NCI-H526 (cell line): ENCODE data around the gene SLC16A12.
A peak's percentile ranks its signal among the peaks of the same experiment; 100 is the strongest.

Experiments
- DNase-seq, 2 experiments: peaks; one replicate each; lab custom pipeline; 2025; lab: John Stamatoyannopoulos, UW

The SLC16A12 gene

DNA sequence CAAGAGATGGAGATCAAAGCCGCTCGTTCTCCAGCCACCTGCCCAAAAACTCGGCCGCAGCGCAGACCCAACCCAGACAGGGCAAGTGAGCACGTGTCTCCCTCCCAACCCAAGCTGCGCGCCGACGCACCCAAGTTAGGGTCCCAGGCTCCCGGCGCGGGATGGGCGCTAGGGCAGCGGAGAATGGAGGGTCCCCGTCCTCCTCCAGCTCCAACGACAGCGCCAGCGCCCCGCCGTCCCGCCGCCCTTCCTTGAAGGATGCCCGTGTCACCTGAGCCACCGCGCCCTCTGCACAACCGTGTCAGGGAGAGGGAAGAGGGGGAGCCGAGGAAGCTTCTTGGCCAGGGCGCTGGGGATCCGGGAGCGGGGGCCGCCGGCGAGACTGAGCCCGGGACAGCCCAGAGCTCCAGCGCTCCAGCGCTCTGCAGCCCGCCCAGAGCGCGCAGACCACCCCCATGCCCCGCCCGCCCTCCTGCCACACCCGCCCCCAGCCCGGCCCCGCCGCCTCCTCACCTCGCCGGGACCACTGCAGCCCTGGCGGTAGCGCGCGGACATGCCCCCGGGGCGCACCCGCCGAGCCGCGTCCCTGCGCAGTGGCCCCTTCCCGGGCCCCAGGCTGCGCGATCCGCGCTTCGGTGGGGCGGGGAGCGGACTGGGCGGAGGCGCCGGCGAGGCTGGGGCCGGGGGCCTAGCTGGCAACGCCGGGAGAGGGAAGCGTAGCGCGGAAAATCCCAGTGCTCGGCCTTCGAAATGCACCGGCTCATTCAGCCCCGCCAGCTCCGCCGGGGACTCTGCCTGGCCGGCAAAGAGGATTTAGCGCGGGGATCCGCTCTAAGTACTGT, at the start of gene SLC16A12:
Gene SLC16A12, minus strand, starts transcription at position 424 of the 842 bp plus-strand sequence. CDS start 73,016 bp downstream, outside the sequence.
- DNase-seq: peak in 1 of 2 experiments; percentile 62

DNA sequence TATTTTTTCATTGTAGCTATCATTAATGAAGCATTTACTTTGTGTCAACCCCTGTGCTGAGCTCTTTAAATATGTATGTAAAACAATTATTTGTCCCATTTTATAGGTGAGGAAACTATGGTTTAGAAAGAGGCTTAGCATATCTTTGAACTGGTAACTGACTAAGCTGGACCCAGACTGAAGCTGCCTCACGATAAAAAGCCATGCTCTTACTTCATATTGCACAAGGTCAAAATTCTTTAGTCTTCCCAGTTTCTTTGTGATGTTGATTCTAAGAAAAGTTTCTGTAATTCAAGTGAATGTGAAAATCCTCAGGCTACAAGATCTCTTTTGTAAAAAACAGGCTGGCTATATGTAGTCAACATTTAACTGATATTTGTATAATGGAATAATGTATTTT, 46.6 kb upstream of the SLC16A12 start:
- DNase-seq: no peak

DNA sequence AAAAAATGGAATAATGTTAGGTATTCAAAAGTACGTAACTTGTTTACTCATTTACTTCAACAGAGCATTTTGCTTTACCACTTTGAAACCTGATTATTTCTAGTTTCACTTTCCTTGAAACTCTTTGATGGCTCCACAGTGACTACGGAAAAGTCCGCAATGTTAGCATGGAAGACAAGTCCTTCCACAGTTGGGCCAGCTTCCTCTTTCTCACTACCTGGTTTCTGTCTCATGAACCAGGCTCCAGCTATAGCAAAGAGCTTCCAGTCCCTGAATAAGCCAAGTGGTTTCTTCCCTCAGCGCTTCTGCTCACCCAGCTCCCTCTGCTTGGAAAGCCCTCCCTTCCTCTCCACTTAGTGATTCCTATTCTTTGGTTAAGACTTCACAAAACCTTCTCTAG, 44.8 kb upstream of the SLC16A12 start:
- no peak for DNase-seq

DNA sequence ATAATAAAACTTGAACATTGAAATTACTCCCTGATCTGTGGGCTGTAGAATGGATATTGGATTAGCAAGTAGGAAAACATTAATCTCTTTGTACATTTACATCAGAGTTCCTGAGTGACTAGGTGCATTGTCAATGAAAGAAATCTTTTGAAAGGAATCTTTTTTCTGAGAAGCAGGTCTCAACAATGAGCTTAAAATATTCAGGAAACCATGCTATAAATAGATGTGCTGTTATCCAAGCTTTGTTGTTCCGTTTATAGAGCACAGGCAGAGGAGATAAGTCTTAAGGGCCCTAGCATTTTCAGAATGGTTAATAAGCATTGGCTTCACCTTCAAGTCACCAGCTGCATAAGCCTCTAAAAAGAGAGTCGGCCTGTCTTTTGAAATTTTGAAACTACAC, 41.3 kb upstream of the SLC16A12 start:
- DNase-seq: no peak

DNA sequence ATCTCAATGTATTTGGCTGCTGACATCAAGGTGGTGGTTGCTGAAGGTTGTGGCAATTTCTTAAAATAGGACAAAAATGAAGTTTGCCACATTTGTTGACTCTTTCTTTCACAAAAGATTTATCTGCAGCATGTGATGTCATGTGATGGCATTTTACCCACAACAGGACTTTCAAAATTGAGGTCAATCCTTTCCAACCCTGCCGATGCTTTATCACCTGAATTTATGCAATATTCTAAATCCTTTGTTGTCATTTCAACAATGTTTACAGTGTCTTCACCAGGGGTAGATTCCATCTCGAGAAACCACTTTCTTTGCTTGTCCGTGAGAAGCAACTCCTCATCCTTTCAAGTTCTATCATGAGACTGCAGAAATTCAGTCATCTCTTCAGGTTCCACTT, 40.6 kb upstream of the SLC16A12 start:
- DNase-seq: no peak

DNA sequence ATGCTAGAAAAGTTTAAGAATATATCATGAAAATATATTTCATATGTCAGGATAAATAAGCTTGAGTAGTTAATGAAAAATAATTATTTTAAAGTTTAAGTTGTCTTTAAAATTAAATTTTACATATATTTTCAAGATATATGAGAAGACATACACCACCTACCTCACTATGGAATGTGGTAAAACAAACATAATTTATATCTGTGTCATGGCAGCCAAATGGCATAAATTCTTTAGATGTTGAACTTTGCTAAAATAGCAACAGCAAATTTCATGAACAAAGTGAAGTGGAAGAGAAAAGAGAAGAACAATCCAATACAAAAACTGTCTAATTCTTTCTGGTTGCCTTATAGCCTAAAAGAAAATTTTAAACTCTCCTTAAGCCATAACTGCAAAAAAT, 39.6 kb upstream of the SLC16A12 start:
- DNase-seq: no peak

DNA sequence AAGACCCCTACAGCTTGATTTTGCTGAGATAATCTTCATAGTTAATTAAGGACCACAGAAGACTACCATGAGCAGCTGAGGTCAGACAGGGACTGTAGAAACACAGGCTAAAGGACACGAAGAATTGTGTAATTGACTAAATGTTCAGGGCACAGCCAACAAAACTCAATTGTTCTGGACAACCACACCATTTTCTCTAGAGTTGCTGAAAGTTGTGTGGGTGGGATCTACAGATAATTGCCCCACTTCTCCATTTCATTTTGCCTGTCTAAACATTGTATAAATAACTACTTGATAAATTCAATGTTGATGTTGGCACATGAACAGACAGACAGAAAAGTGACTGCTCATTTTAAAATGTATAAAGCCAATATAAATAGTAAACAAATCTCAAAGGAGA, 39.0 kb upstream of the SLC16A12 start:
- DNase-seq: no peak

DNA sequence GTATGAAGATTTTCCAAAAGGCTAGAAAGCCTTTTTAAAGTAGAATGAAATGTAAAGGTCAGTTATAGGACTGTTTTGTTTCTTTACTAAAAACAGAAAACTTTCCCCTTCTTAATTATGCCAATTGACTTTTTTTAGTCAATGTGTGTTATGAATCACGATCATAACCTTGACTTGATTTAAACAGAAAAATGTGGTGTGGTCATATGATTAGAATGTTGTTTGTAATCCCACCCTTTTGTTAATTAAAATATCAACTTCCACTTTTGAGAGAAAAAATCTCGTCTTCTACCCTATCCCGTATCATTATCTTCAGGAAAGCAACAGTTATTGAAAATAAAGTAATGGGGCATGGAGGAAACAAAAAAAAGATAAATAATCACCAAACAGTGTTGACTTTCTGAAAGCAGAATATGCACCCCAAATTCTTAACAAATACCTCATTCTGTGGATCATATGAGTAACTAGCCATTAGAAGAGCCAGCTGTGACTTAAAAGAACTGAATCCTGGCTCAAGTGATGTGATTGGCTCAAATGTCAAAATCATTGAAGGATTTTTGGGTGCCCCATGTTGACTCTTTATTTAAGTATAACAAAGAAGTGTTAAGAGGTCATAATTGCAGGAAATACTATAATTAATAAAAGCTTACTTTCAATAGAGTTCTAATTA, 32.3 kb upstream of the SLC16A12 start:
- no peak for DNase-seq

DNA sequence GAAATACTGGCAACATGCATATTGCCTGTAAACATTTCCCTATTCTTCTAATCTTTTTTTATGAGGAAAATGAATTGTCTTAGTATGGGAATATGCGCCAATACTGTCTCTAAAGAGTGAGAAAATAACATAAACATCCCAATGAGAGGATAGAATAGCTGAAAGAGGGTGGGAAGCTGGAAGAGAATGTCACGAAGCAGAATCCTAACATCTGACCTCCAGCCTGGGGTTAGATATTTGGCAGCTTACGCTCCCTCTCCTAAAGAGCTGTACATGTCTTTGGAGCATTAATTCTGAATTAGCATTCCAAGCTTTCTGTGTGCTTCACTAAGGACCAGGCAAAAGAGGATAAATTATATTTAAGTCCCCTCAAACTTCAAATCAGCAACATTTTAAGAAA, 31.6 kb upstream of the SLC16A12 start:
- DNase-seq: no peak

DNA sequence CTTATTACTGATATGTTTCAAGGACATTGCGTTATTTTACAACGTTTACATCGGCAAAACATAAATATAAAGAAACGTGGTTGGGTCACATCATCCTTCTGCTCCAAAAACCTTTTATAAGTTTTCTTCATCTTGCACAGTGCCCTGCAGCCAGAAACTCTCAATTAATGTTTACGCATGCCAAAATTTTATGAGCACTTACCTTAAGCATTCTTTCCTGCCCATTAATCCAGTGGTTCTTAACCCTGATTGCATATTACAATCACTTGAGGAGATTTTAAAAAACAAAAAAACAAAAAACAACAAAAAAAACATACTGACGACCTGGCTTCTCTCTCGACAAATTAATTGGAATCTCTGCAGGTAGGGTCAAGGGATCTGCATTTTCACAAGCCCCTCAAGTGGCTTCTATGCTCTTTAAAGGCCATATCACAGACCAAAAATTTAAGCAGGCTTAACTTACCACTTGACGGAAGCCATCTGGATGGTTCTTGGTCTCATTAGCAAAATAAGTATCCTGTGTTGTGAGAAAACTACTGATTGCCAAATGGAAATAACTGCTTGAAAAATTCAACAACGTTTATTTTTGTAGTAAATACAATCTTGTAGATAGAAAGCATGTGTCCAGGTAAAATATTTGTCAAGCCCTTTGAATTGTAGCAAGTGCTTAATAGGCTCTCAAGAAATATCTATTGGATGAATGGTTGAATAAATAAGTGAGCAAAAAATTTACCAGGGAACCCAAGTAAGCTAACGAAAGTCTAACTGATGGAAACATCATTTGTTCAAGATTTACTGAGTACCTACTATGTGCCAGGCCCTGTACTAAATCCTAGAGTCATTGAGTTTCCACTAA, 30.9 kb upstream of the SLC16A12 start:
- no peak for DNase-seq

DNA sequence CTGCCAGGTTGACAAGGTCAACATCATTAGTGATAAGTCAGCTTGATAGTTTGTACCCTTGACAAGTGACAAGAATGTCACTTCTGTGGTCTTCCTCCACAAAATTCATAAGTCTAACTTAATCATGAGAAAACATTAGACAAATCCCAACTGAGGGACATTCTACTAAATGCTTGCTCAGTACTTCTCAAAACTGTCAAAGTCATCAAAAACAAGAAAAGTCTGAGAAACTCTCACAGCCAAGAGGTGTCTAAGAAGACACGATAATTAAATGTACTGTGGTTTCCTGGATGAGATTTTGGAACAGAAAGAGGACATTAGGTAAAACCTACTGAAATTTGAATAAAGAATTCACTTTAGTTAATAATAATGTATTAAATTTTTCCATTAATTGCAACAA, 29.8 kb upstream of the SLC16A12 start:
- DNase-seq: no peak

GRCh38 chr10:89563861-89564478, 28.6 kb upstream of the SLC16A12 start:
- DNase-seq: peak in 1 of 2 experiments; percentile 38

DNA sequence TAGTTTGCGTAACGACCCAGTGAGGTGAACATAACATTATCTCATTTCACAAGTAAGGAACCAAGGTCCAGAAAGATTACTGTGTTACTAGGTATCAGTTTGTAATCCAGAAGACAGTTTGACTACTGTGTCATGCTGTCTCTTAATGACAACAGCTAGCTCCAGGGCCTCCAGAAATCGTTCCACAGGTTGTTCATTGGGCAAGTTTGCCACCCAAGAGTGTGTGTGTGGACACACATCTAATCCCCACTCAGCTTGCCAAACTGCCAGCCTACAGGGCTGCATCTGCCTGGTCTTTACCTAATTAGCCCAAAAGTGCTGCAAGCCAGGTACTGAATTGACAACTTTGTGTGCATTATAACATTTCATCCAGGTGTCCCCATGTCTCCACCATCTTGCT, 27.9 kb upstream of the SLC16A12 start:
- no peak for DNase-seq

DNA sequence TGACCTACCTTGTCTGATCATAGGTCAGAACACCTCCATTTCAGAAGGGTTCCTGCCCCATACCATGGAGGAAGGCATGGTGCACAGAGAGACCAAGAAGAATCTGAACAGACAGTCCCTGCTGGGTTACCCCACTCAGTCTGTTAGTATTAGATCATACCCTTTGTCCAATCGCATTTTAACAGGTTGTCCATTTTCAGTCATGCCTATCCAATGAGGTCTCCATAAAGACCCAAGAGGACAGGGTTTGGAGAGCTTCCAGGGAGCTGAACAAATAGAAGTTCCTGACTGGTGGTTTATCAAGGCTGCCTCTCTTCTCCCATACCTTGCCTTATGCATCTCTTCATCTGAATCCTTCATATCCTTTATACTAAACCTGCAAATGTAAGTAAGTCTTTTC, 21.2 kb upstream of the SLC16A12 start:
- DNase-seq: no peak

- no peak for DNase-seq
These were observed 20.5 kb upstream of the SLC16A12 start for GRCh38 chr10:89555688-89556445.

DNA sequence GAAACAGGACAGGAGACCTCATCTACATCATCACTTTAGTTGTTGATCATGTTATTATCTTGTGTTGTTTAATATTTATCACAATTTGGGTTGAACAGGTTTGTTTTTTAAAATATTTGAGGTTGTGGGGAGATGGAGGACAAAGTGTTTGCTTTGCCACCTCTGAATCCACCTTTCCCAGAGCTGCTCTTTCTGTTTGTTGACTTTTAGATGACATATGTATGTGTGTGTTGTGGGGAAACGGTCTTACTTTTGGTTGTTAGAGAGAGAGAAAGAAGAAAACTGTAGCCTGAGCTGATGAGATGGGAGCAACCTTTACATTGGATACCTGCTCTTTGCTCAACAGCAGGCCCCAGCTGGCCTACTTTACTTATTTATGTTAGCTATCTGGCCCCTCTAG, 19.0 kb upstream of the SLC16A12 start:
- DNase-seq: no peak

DNA sequence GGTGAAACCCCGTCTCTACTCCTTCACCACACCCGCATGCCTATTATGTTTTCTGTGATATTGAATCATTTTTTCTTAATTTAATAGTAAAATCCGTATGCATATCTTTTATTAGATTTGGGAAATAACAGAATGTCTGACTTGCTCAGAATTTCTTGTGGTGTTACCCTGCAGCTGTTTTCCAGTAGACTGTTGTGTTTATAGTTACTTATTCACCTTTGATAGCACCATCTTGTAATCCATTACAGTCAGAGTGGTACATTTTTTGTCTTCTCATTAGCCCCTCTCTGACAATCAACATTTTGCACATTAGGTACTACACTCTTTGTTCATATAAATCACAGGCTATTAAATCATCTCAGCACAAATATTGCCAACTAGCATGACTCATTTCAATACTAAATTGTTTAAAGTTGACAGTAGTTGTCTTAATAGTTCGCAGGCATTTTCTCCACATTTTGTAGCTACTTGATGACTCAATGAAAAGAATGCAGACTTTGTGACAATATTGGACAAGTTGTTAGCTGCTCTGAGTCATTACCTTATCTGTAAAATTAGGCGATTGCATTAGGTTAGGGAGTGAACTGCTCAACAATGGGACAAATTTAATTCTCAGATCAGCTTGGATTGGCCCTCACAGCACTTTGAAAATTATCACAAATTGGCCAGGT, 17.8 kb upstream of the SLC16A12 start:
- DNase-seq: no peak

- no peak for DNase-seq
These were observed 16.8 kb upstream of the SLC16A12 start for GRCh38 chr10:89552213-89552612.

- DNase-seq: no peak
These were observed 15.1 kb upstream of the SLC16A12 start for GRCh38 chr10:89550509-89550908.

GRCh38 chr10:89549510-89549909, 14.1 kb upstream of the SLC16A12 start:
- no peak for DNase-seq

DNA sequence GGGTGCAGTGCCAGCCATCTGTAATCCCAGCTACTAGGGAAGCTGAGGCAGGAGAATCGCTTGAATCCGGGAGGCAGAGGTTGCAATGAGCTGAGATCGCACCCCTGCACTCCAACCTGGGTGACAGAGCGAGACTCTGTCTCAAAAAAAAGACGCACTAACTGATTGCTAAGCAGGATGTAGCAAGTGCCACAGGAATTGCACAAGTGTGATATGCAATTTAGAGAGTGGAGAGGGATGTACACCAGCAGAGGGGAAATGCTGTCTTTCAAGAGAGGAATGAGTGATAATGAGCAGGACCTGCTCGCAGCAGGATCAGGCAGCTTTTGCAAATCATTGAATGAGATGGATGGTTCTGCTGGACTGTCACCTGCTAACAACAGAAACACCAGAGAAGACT, 13.3 kb upstream of the SLC16A12 start:
- DNase-seq: no peak
